HEK293 (cell line): ENCODE data around the gene FILIP1L.
A peak's percentile ranks its signal among the peaks of the same experiment; 100 is the strongest.

ENCODE experiments used
- CTCF ChIA-PET: fragments of 350-600 bp; formaldehyde crosslinking; extraction: SDS; loops from one replicate; lab custom pipeline; 2021; ENCODE audit warnings: antibody characterized with exemption; lab: Yijun Ruan, JAX
- POLR2A ChIA-PET: fragments of 300-600 bp; formaldehyde crosslinking; extraction: SDS; loops from one replicate; lab custom pipeline; 2020; ENCODE audit warnings: antibody characterized with exemption, inconsistent platforms; lab: Yijun Ruan, JAX
- H3K27ac ChIP-seq: fragments of 200-500 bp; sonication (Bioruptor generic); 2 replicates; pipeline ENCODE4 v1.5.1; 2014; ENCODE audit warnings: low read depth, low read length, control low read depth, inconsistent platforms; ENCODE audit errors: extremely low read depth
- H3K36me3 ChIP-seq, 2 experiments: fragments of 200-500 bp in 1 of 2; sonication (Bioruptor generic) in 1 of 2; 1 replicate in 1 of 2; 2 replicates in 1 of 2; pipeline ENCODE4 v1.5.1; 2014 to 2017; ENCODE audit warnings: inconsistent platforms in 2 of 2, low read length in 2 of 2; ENCODE audit not compliant: control insufficient read depth in 2 of 2, insufficient read depth in 1 of 2
- H3K4me1 ChIP-seq: fragments of 200-500 bp; sonication (Bioruptor generic); 2 replicates; pipeline ENCODE4 v1.5.1; 2014; ENCODE audit warnings: mild to moderate bottlenecking, low read length, inconsistent platforms; ENCODE audit not compliant: control insufficient read depth, insufficient read depth
- H3K4me3 ChIP-seq: 2 replicates; pipeline ENCODE4 v1.5.1; 2011; ENCODE audit warnings: low read depth, mild to moderate bottlenecking, control low read depth, low read length, moderate library complexity
- H3K9me3 ChIP-seq: fragments of 200-500 bp; sonication (Bioruptor generic); 2 replicates; pipeline ENCODE4 v1.5.1; 2014; ENCODE audit warnings: low read depth, low read length, inconsistent platforms; ENCODE audit not compliant: control insufficient read depth, insufficient read depth
- FEZF1 ChIP-seq: fragments of 450-650 bp; formaldehyde crosslinking; IDR thresholded peaks from 2 replicates; pipeline ENCODE4 v1.5.1; 2016; ENCODE audit warnings: missing biosample characterization, missing genetic modification characterization
- HOXA7 ChIP-seq: sonication (generic); formaldehyde crosslinking; IDR thresholded peaks from 2 replicates; pipeline ENCODE4 v1.8.1; 2022; ENCODE audit warnings: missing genetic modification reagents, borderline replicate concordance
- IKZF3 ChIP-seq: fragments of 450-650 bp; IDR thresholded peaks from 2 replicates; pipeline ENCODE4 v1.5.0; 2018; ENCODE audit warnings: missing biosample characterization, mild to moderate bottlenecking, missing genetic modification characterization, moderate library complexity
- KLF8 ChIP-seq: fragments of 450-650 bp; formaldehyde crosslinking; IDR thresholded peaks from 2 replicates; pipeline ENCODE4 v1.5.1; 2016; ENCODE audit warnings: missing biosample characterization, missing genetic modification characterization
- PRDM1 ChIP-seq: fragments of 450-650 bp; formaldehyde crosslinking; IDR thresholded peaks from 2 replicates; pipeline ENCODE4; 2016; ENCODE audit warnings: missing biosample characterization, missing genetic modification characterization
- SETDB1 ChIP-seq: IDR thresholded peaks from one replicate; pipeline ENCODE4 v1.6.1; 2017; ENCODE audit warnings: mild to moderate bottlenecking, low read length, moderate library complexity, mixed read lengths; ENCODE audit not compliant: insufficient read length
- ZBTB17 ChIP-seq: fragments of 450-650 bp; formaldehyde crosslinking; IDR thresholded peaks from 2 replicates; pipeline ENCODE4 v1.5.1; 2016; ENCODE audit warnings: missing biosample characterization, missing genetic modification characterization
- ZFP41 ChIP-seq: fragments of 450-650 bp; formaldehyde crosslinking; IDR thresholded peaks from 2 replicates; pipeline ENCODE4 v1.5.1; 2016; ENCODE audit warnings: missing biosample characterization, missing genetic modification characterization, borderline replicate concordance
- ZNF292 ChIP-seq: fragments of 450-650 bp; formaldehyde crosslinking; IDR thresholded peaks from 2 replicates; pipeline ENCODE4 v1.5.1; 2016; ENCODE audit warnings: low read depth, missing biosample characterization, missing genetic modification characterization, borderline replicate concordance
- ZNF335 ChIP-seq: fragments of 450-650 bp; formaldehyde crosslinking; conservative IDR thresholded peaks from 2 replicates; pipeline ENCODE4 v1.5.1; 2016; ENCODE audit warnings: missing biosample characterization, missing genetic modification characterization
- ZNF341 ChIP-seq: fragments of 450-650 bp; formaldehyde crosslinking; IDR thresholded peaks from 2 replicates; pipeline ENCODE4; 2016; ENCODE audit warnings: low read depth, missing biosample characterization, missing genetic modification characterization
- ZNF391 ChIP-seq: fragments of 450-650 bp; formaldehyde crosslinking; IDR thresholded peaks from 2 replicates; pipeline ENCODE4 v1.5.1; 2016; ENCODE audit warnings: low read depth, missing biosample characterization, missing genetic modification characterization, borderline replicate concordance
- ZNF521 ChIP-seq: fragments of 450-650 bp; formaldehyde crosslinking; IDR thresholded peaks from 2 replicates; pipeline ENCODE4 v1.5.1; 2017; ENCODE audit warnings: missing biosample characterization, mild to moderate bottlenecking, missing genetic modification characterization
- ZNF626 ChIP-seq: fragments of 450-650 bp; sonication (Bioruptor Pico); formaldehyde crosslinking; IDR thresholded peaks from 2 replicates; pipeline ENCODE4 v1.5.1; 2018; ENCODE audit warnings: missing biosample characterization, missing genetic modification characterization, inconsistent platforms
- ZNF747 ChIP-seq: fragments of 450-650 bp; formaldehyde crosslinking; IDR thresholded peaks from 2 replicates; pipeline ENCODE4 v1.5.1; 2016; ENCODE audit warnings: missing biosample characterization, missing genetic modification characterization
- ZNF830 ChIP-seq: fragments of 450-650 bp; IDR thresholded peaks from 2 replicates; pipeline ENCODE4 v1.5.0; 2018; ENCODE audit warnings: missing biosample characterization, missing genetic modification characterization, low read depth, mild to moderate bottlenecking, moderate library complexity
- TF ChIP-seq, protein P1 (sequence below): fragments of 450-650 bp; formaldehyde crosslinking; IDR thresholded peaks from 2 replicates; pipeline ENCODE4 v1.5.1; 2017; ENCODE audit warnings: missing biosample characterization, missing genetic modification characterization
- TF ChIP-seq, protein P2 (sequence below): fragments of 450-650 bp; formaldehyde crosslinking; IDR thresholded peaks from 2 replicates; pipeline ENCODE4 v1.5.1; 2016; ENCODE audit warnings: missing biosample characterization, missing genetic modification characterization

FILIP1L gene

DNA sequence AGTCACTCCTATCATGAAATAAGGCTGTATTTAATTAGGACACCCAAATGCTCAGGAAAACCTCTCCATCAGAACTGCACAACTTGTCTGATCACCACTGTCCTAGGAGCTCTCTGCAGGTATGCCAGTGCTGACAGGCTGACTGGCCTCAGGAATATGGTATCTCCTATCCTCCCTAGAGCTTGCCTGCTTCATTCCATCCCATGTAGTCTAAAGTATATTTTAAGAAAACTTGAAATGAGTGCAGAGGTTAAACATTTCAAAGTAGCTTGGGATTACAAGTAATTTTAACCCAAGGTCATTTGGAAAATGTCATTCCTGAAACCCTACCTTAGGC lies 23.7 kb downstream of the FILIP1L start:
- Histone ChIP-seq H3K36me3 (no peaks in the 10 kb centered on the region), H3K27ac (no peak overlapping the region), H3K4me1 (no peaks in the 10 kb centered on the region), H3K9me3 (no peaks in the 10 kb centered on the region), H3K4me3 (no peak overlapping the region)
- POLR2A ChIA-PET: no interaction called here
- CTCF ChIA-PET: interaction anchor here (0.7 to 1.7 kb wide), 6 partner anchors 14 to 233 kb away, joined by 3 to 5 read pairs (median 3); no protein-coding TSS in a partner anchor
- TF ChIP-seq ZNF391 (tag by site-specific recombination): no peak
- no peak for TF ChIP-seq ZNF521 (tag by site-specific recombination)
- no peak for TF ChIP-seq ZNF292 (tag by site-specific recombination)
- TF ChIP-seq ZNF747 (tag by site-specific recombination): no peak
- no peak for TF ChIP-seq FEZF1 (tag by site-specific recombination)
- no peak for TF ChIP-seq ZFP41 (tag by site-specific recombination)
- no peak for TF ChIP-seq ZNF830
- no peak for TF ChIP-seq ZNF341 (tag by site-specific recombination)
- TF ChIP-seq ZNF335 (tag by site-specific recombination): no peak
- TF ChIP-seq ZNF626 (tag by site-specific recombination): no peak
- no peak for TF ChIP-seq IKZF3 (tag by site-specific recombination)
- no peak for TF ChIP-seq KLF8 (tag by site-specific recombination)

DNA sequence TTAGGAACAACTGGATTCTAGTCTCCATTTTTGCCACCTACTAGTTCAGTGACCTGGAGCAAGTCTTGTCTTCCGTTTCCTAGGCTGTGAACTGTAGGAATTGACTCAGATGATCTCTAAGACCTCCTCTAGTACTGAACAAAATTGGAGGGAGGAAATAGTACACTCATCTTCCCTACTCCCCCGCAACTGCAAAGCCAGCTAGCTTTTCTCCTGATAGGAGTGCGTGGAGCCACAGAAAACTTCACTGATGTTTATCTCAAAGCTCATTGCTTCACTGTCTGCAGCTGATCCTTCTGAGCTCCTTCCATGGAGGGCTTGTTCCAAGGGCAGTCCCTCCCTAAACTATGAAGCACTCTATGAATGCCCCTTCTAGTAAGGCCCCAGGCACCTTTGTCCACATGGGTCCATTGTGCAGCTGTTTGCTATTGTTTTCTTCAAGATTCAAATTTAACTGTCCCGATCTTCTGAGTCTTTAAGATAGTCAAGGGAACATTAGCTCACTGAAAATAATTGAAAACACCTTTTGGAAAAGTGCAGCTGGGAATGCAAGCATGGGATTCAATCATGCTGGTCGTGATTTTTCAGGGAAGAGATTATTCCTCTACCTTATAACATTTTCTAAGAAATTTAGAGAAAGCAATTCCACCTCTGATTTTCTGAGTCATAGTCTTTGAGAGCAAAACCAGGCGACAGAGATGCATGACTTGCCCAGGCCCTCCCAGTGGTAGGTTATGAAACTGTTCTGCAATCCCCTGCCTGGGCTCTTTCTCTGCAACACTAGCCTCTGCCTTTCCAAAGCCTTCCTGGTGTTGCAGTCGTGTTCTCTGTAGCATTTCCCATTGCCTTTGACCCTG lies 24.3 kb downstream of the FILIP1L start:
- Histone ChIP-seq H3K4me1 (no peaks in the 10 kb centered on the region), H3K27ac (no peak overlapping the region), H3K36me3 (no peaks in the 10 kb centered on the region), H3K9me3 (no peaks in the 10 kb centered on the region), H3K4me3 (no peak overlapping the region)
- ChIA-PET CTCF (interaction anchor here (0.7 to 1.7 kb wide), 7 partner anchors 13 to 232 kb away, joined by 3 to 5 read pairs (median 3); no protein-coding TSS in a partner anchor), POLR2A (interaction anchor here (1.5 kb wide), 1 partner anchor 13 kb away, joined by 4 read pairs; no protein-coding TSS in a partner anchor)
- TF ChIP-seq SETDB1: no peak
- TF ChIP-seq ZBTB17 (tag by site-specific recombination): 0 out of 2 replicates have a peak, but pooled peaks have one; percentile 14

DNA sequence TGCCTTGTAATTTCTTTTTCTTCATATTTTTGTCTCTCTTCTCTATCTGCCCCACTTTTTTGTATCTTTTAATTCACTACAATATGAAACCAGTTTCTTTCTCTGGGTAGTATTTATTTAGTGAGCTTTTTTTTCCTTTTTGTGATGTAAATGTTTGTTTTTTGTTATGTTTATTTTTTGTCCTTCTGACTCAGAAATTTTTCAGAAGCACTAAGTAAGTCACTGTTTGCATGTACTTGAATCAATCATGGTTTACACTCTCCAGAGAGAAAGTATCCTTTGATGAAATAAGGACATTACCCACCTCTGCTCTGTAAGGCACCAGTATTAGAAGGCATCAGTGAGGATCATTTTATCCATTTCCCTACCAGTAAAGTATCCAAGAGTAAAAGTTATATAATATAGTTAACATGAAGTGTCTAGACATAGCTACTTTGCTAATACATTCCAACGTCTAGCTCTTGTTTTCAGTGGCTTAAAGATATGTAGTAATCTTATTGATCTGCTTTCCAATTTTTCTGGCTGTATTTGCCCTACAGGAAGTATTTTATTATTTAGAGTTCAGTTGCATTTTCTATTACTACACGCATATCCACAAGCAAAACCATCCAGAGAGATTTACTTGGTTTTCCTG lies 25.4 kb downstream of the FILIP1L start:
- Histone ChIP-seq H3K36me3 (no peaks in the 10 kb centered on the region), H3K27ac (no peak overlapping the region), H3K9me3 (no peaks in the 10 kb centered on the region), H3K4me1 (no peaks in the 10 kb centered on the region), H3K4me3 (no peak overlapping the region)
- ChIA-PET POLR2A (interaction anchor here (1.5 kb wide), 1 partner anchor 14 kb away, joined by 4 read pairs; no protein-coding TSS in a partner anchor), CTCF (interaction anchor here (0.6 to 1.2 kb wide), 3 partner anchors 13 to 14 kb away, joined by 3 read pairs; no protein-coding TSS in a partner anchor)
- TF ChIP-seq PRDM1 (tag by site-specific recombination) (peak; percentile 45; the same call in 1 of the 2 replicates), HOXA7 (CRISPR knock-in tag) (no peak)

DNA sequence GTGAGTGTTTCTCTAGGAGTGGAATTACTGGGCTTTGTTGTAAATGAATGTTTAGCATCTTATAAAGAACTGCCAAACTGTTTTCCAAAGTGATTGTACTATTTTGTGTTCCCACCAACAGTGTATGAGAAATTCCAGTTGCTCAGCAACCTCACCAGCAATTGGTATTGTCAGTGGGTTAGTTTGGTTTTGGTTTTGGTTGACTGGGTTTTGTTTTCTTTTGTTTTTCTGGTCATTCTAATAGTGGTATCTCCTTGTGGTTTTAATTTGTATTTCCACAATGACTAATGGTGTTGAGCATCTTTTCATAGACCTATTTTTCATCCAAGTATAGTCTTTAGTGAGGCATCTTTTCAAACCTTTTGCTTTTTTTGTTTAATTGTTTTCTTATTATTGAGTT lies 27.1 kb downstream of the FILIP1L start:
- Histone ChIP-seq H3K4me1 (no peaks in the 10 kb centered on the region), H3K9me3 (no peaks in the 10 kb centered on the region), H3K27ac (no peak overlapping the region), H3K4me3 (no peak overlapping the region), H3K36me3 (no peaks in the 10 kb centered on the region)
- ChIA-PET POLR2A (no interaction called here), CTCF (no interaction called here)
- TF ChIP-seq, protein P1, sequence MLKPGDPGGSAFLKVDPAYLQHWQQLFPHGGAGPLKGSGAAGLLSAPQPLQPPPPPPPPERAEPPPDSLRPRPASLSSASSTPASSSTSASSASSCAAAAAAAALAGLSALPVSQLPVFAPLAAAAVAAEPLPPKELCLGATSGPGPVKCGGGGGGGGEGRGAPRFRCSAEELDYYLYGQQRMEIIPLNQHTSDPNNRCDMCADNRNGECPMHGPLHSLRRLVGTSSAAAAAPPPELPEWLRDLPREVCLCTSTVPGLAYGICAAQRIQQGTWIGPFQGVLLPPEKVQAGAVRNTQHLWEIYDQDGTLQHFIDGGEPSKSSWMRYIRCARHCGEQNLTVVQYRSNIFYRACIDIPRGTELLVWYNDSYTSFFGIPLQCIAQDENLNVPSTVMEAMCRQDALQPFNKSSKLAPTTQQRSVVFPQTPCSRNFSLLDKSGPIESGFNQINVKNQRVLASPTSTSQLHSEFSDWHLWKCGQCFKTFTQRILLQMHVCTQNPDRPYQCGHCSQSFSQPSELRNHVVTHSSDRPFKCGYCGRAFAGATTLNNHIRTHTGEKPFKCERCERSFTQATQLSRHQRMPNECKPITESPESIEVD (tag by site-specific recombination): no peak
- TF ChIP-seq, protein P2, sequence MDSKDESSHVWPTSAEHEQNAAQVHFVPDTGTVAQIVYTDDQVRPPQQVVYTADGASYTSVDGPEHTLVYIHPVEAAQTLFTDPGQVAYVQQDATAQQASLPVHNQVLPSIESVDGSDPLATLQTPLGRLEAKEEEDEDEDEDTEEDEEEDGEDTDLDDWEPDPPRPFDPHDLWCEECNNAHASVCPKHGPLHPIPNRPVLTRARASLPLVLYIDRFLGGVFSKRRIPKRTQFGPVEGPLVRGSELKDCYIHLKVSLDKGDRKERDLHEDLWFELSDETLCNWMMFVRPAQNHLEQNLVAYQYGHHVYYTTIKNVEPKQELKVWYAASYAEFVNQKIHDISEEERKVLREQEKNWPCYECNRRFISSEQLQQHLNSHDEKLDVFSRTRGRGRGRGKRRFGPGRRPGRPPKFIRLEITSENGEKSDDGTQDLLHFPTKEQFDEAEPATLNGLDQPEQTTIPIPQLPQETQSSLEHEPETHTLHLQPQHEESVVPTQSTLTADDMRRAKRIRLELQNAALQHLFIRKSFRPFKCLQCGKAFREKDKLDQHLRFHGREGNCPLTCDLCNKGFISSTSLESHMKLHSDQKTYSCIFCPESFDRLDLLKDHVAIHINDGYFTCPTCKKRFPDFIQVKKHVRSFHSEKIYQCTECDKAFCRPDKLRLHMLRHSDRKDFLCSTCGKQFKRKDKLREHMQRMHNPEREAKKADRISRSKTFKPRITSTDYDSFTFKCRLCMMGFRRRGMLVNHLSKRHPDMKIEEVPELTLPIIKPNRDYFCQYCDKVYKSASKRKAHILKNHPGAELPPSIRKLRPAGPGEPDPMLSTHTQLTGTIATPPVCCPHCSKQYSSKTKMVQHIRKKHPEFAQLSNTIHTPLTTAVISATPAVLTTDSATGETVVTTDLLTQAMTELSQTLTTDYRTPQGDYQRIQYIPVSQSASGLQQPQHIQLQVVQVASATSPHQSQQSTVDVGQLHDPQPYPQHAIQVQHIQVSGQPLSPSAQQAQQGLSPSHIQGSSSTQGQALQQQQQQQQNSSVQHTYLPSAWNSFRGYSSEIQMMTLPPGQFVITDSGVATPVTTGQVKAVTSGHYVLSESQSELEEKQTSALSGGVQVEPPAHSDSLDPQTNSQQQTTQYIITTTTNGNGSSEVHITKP (tag by site-specific recombination): peak; percentile 63
